HG02642 (cell line): Measurements from ENCODE around the gene RAX2.
"Not testable (repeated sequence)": the region's sequence is repeated elsewhere in the genome, so short reads cannot be mapped to it uniquely, and the experiment has no call there.

Experiments
- ATAC-seq: cut with Tn5 transposase; IDR thresholded peaks from one replicate; pipeline ENCODE4 v1.9.1; 2021; ENCODE audit warnings: mild to moderate bottlenecking; ENCODE audit not compliant: unreplicated experiment, poor library complexity

The RAX2 gene

DNA sequence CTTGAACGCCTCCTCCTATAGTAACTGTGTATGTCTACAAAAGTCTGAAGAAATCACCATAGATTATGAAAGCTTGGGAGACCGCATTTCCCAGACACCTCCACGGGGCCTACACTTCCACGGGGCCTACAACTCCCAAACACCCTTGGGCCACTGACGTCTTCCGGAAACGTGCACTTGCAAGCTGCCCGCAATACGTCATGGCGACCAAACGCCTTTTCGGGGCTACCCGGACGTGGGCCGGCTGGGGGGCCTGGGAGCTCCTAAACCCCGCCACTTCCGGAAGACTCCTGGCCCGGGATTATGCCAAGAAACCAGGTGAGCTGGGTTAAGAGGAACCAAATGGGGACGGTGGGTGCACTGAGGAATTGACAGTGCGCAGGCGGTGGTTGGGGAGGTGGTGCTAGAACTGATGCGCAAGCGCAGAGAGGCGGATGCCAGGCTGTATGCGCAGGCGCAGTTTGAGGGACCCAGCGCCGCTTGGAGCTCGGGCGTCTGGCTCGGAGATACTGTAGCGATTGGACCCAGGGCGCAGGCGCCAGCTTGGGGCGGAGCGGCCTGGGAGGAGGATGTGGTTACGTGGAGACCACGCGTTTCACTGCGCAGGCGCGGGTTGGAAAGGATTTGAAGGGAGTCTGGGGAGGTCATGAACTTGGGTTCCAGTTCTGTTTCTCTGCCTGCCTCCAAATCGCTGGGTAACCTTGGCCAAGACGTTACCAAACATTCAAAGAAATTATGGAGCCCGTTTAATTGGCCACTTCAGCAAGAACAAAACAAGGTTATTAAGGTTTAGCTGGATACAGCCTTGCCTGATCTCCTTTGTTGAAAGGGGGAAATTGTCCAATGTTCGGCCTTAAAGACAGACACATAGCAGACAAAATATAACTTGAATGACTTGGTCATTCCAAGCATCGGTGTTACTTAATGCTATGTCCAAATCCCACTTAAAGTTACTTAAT lies 9.2 kb downstream of the RAX2 start, which contains the start of gene MRPL54:
Gene MRPL54 (plus strand): TSS at position 182 of the 959 bp plus-strand sequence. CDS start 19 bp downstream, at position 201.
- peak; percentile 73 for ATAC-seq

DNA sequence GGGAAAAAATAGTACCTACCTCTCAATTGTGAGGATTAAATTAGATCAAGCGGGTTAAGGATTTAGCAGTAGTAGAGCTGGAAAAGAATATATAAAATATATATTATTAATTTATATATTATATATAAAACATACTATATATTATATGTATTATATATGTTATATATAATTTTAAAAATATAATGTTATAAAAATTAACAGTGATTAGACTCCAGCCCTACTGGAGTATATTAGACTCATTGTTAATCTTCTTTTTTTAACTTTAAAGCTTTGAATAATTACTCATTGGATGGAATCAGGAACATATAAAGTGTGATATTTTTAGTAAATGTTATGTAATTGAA lies 9.9 kb downstream of the RAX2 start:
- ATAC-seq = no peak

DNA sequence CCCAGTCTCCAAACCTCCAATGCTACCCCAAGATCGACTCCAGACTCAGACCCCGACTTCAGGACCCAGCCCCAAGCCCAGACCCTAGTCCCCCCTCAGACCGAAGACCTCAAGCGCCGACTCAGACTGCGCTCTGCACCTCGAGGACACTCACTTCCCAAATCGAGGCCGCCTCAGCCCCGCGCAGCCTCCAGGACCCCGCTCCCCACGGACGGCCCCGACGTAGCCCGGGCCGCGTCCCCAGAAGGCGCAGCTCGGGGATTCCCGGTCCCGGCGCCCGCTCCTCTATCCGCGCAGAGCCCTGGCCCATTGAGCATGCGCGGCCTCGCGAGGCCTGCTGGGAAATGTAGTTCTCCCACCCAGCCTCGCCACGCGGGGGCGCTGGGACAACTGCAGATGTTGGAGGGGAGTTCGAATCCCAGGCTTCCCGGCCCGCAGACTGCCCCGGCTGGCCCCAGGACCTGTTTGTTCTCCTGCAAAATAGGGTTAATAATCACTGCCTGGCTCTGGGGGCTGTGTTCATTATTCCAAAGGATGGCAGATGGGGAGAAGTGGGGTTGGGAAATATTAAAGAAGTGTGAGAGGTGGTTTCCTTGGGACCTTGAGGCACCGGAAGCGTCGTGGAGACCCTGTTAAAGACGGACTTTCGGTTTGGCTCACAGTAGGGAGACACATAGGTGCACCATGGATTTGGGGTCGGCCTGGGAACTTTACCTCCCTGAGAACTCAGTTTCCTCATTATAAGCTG lies 10.5 kb downstream of the RAX2 start, which contains the start of gene APBA3:
Gene APBA3 (minus strand): TSS at position 311 of the 748 bp plus-strand sequence. CDS start 1,428 bp downstream, outside the sequence.
- peak; percentile 60 for ATAC-seq

DNA sequence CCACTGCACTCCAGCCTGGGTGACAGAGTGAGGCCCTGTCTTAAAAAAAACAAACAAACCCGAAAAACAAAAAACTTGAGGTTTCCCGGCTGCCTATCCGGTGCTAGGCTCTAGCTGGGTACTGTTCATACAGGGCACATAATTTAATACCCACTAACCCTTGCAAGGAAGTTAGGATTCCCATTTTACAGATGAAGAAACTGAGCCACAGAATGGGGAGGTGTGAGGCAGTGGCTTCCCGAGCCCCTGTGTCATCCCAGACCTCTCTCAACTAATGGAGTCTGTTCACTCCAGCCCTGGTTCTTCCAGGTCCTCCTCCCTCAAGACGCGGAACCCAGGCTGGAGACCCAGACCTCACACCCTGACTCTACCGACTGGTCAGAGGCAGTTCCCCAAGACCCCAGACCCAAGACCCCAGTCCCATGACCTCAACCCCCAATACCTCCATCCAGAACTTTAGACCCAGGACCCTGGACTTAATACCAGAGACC lies 11.1 kb downstream of the RAX2 start:
- ATAC-seq = no peak

DNA sequence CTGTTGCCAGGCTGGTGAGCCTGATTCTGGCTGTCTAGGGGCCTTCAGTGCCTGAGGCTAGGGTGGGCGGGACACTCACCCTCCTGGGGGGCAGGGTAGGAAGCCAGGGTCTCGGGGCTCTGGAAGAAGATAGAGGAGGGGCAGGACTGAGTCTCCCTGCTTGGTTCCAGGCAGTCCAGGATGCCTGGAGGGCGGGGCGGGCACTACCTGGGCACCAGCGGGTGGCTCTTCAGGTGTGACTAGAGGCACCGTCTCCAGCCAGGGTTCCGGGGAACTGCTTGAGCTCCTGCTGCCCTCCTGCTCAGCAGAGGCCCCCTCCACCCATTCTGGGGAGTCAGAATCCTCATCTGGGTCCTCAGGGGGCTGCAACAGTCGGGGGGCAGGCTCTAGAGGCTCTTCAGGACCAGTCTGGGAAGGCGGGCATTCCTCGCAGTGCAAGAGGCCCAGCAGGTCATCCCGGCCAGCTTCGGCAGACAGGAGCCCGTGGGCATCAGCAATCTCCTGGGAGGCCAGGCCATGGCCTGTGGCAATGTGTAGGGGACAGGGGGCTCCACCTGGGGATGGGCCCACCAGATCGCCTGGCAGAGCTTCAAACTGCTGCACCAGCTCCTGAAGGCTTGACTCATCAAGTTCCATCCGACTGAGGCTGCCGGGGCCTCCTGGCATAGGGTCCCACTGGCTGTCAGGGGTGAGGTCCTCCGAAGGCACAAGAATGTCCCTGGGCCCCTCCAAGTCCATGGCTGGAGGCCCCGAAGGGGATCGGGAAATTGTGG lies 12.4 kb downstream of the RAX2 start:
- no peak for ATAC-seq

DNA sequence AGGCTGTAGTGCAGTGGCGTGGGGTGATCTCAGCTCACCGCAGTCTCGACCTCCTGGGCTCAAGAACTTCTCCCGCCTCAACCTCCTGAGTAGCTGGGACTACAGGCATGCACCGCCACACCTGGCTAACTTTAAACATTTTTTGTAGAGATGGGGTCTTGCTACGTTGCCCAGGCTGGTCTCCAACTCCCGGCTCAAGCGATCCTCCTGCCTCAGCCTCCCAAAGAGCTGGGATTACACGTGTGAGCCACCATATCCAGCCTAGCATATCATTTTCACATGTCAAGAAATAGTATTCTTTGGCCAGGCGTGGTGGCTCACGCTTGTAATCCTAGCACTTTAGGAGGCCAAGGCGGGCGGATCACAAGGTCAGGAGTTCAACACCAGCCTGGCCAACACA lies 13.7 kb downstream of the RAX2 start:
- not testable (repeated sequence) for ATAC-seq

DNA sequence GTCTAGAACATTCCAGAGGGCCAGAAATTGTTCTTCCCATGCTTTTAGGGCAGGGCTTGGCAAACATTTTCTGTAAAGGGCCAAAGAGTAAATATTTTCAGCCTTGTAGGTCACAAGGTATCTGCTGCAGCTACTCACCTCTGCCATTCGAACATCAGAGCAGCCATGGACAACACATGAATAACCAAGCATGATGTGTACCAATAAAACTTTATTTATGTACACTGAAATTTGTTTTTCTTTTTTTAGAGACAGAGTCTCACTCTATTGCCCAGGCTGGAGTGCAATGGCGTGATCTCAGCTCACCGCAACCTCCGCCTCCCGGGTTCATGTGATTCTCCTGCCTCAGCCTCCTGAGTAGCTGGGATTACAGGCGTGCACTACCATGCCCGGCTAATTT lies 14.3 kb downstream of the RAX2 start:
- ATAC-seq = not testable (repeated sequence)

DNA sequence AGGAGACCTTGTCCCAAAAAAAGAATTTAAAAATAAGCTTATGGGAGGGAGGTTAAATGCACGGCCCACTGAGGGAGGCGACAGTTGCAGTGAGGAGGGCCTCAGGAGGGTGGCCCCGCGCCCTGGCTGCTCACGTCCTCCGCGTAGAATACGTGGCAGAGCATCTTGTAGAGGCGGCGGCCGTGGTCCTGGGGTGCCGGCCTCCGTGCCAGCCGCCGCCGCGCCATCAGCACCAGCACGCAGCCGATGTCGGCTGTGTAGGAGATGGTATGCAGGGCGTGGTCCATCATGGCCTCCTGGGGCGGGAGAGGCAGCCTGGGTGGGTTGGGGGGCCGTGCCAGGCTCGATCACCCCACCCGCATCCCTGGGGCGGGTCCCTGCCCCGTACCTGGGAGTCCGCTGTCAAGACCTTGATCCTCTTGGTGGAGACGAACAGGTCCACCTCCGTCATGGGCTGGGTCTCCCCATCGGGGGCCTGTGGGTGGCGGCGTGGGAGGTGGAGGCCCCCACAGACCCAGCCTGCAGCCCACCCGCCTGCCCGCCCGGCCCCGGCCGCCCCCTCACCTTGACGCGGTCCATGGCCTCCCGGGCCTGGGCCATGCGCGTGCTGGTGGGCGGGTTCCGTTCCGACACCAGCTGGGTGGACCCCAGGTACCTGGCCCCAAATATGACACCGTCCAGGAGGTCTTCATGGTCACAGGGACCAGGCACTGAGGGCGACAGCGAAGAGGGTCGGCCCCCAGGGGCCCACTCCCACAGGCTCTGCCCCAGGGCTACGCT lies 18.2 kb downstream of the RAX2 start:
- no peak for ATAC-seq

DNA sequence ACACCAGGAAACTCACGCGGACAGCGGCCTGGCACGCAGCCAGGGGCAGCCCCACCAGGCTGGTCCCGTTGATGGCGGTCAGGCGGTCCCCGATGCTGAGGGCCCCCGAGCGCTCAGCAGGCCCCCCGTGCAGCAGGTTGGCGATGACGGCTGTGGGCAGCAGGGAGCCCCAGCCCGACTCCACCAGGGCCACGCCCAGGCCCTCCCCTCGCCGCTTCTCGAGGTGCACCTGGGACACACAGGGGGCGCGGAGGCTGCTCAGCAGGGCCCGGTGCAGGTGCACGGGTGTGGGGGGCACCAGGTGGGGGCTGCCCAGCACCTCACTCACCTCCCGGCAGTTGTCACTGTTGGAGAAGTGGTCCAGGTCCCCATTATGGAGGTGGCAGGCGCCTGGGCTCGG lies 19.5 kb downstream of the RAX2 start:
- no peak for ATAC-seq

DNA sequence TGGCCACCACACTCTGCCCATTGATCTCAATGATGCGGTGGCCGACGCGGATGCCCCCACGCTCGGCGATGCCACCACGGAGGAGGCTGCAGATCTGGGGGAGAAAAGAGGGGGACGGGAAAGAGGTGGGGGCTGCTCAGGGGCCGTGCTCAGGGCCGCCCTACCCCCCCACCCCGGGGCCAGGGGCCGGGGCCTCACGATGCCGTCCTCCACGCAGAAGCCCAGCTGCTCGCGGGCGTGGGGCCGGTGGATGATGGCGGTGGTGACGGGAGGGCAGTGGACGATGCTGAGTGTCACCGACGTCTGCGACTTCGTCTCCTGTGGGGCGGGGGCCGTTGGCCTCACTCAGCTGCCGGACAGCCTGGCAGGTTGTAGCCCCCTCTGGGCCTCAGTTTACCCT lies 20.8 kb downstream of the RAX2 start:
- no peak for ATAC-seq

DNA sequence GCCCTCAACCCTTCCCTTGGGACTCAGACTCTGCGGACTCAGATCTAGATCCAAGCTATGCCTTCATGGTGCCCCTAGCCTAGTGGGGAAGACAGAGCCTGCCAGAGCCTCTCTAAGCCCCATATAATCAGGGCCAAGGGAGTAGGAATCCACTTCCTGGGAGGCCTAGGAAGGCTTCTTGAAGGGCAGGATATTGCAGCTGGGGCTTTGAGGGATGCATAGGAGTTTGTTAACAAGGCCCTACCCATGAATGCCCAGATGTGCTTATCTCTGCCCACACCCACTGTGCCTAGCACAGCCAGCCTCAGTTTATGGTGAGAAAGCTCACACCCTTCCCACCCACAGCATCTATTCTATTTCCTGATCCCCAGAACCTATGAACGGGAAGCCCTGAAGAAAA lies 21.8 kb downstream of the RAX2 start:
- ATAC-seq = no peak

DNA sequence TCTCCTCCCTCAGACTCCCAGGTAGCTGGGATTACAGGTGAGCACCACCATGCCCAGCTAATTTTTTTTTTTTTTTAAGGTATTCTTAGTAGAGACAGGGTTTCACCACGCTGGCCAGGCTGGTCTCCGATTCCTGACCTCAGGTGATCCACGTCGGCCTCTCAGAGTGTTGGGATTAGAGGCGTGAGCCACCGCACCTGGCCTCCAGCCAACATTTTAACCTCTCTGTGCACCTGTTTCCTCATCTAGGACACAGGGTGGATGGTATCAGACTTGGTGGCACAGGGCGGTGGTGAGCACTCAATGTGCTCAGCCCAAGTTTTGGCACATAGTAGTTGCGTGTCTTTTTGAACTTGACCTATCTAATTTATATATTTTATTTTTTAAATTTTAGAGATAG lies 23.1 kb downstream of the RAX2 start:
- no peak for ATAC-seq

DNA sequence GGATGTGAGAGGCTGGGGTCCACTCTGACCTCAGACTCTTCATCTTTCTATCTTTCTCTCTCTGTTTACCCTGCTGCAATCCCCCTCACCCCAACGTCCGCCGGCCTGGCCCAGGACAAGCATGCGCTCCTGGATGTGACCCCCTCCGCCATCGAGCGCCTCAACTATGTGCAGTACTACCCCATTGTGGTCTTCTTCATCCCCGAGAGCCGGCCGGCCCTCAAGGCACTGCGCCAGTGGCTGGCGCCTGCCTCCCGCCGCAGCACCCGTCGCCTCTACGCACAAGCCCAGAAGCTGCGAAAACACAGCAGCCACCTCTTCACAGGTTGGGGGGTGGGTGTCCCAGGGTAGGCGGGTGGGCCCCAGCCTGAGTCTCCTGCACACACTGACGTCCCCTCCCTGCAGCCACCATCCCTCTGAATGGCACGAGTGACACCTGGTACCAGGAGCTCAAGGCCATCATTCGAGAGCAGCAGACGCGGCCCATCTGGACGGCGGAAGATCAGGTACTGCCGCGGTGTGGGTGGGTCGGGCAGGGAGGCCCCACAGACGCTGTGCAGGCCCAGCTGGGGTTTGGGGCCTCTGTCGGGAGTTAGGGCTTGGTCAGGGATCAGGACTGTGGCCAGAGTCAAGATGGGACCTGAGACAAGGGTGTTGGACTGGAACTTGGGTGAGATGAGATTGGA lies 25.5 kb downstream of the RAX2 start:
- ATAC-seq = no peak

DNA sequence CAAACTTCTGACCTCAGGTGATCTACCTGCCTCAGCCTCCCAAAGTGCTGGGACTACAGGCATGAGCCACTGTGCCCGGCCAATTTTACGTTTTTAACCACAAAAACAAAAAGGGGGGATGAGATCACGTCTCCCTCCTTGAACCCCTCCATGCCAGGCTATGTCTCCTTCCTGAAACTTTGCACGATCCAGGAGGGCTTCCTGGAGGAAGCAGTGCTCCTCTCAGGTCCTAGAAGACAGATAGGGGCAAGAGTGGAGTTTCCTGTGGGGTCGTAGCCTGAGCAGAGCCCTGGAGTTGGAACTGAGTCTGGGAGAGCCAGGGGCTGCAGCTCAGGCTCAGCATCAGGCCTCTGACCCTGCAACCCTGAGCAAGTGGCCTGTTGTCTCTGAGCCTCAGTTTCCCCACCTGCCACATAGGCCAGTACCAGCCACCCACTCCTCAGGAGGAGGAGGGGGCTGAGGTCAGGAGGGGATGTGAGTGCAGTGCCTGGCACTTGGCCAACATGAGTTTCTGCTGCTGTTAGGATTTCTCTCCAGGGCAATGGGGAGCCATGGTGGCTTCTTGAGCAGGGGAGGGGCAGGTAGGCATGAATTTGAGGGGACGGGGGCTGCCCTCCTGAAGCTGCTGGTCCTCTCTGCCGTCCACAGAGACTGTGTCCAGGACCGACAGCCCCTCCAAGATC lies 26.5 kb downstream of the RAX2 start:
- no peak for ATAC-seq

DNA sequence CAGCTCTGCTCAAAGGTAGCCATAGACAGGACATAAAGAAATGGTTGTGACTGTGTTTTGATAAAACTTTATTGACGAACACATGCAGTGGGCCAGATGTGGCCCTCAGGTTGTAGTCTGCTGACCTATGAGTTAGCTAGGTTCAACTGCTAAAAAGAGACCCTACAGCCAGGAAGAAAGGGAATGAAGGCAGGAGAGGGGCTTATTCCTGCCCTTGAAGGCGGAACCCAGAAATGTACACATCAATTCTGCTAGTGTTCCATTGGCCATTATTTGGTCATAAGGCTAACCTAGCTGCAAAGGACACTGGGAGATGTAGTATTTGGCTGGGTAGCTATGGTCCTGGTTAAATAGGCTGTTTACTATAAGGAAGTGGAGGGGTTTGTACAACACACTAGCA lies 28.5 kb downstream of the RAX2 start:
- no peak for ATAC-seq

DNA sequence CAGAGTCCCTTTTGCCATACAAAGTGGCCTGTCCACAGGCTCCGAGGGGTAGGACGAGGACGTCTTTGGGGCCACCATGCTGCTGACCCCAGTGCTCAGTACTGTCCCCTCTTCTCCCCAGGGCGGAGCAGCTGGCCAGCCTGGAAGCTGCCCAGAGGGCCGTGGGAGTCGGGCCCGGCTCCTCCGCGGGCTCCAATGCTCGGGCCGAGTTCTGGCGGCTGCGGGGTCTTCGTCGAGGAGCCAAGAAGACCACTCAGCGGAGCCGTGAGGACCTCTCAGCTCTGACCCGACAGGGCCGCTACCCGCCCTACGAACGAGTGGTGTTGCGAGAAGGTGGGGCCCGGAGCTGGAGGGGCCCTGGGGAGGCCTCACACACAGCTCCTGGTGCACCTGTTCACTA lies 31.6 kb downstream of the RAX2 start:
- no peak for ATAC-seq

DNA sequence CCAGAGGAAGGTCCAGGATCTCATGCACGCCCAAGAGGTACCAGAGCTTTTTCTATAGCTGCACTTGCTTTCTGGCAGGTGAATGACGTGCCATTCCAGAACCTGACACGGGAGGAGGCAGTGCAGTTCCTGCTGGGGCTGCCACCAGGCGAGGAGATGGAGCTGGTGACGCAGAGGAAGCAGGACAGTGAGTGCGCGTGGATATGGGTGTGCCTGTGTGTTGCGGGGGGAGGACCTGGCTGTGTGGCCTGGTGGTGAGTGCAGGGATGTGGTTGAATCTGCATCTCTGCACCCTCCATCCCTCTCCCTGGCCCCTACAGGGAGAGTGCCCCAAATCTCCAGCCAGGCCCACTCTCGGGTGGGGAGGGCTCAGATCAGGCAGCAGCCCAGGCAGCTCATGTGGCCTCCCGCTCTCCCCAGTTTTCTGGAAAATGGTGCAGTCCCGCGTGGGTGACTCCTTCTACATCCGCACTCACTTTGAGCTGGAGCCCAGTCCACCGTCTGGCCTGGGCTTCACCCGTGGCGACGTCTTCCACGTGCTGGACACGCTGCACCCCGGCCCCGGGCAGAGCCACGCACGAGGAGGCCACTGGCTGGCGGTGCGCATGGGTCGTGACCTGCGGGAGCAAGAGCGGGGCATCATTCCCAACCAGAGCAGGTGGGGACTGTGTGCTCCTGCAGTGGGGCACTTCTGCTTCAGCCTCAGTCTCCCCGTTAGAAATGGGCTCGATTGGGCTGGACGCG lies 33.4 kb downstream of the RAX2 start:
- ATAC-seq = no peak
